Breast epithelium (tissue), 4 donors: Measurements from ENCODE around the gene AQR. TPM values are rescaled to one million over a fixed set of nuclear protein-coding genes. Genes with fewer than 3 reads are reported as not detected.
"Not testable (repeated sequence)": the region's sequence is repeated elsewhere in the genome, so short reads cannot be mapped to it uniquely, and the experiment has no call there.

Experiments
- DNase-seq, 2 donors: peaks; one replicate each; pipeline ENCODE4 v3.0.0-alpha.2; 2019; ENCODE audit warnings: low spot score in 2 of 2
- H3K27ac ChIP-seq, 2 donors: fragments of 200-600 bp; sonication (generic) in 1 of 2; one replicate each; pipeline ENCODE4 v1.5.1; 2016 to 2019; ENCODE audit warnings: mild to moderate bottlenecking in 1 of 2
- H3K27me3 ChIP-seq, 2 donors: fragments of 200-600 bp; sonication (generic) in 1 of 2; one replicate each; pipeline versions ENCODE4 v1.5.1 to v1.6.0; 2017 to 2019; ENCODE audit warnings: control low read depth in 1 of 2, mild to moderate bottlenecking in 1 of 2
- H3K36me3 ChIP-seq: fragments of 200-600 bp; one replicate; pipeline ENCODE4 v1.5.1; 2019
- H3K4me1 ChIP-seq, 2 donors: fragments of 200-600 bp; sonication (generic); one replicate each; pipeline ENCODE4 v1.5.1; 2016 to 2019; ENCODE audit warnings: control low read depth in 1 of 2
- H3K4me3 ChIP-seq, 3 donors: fragments of 200-600 bp; sonication (generic); 1 replicate in 2 of 3; 2 replicates in 1 of 3; pipeline ENCODE4 v1.5.1; 2016 to 2019; ENCODE audit warnings: mild to moderate bottlenecking in 3 of 3, moderate library complexity in 2 of 3
- H3K9me3 ChIP-seq, 2 donors: fragments of 200-600 bp; sonication (generic) in 1 of 2; one replicate each; pipeline ENCODE4 v1.5.1; 2016 to 2019; ENCODE audit warnings: control low read depth in 1 of 2
- POLR2A ChIP-seq: fragments of 450-650 bp; IDR thresholded peaks from one replicate; pipeline ENCODE4 v1.6.1; 2016; ENCODE audit warnings: antibody characterized with exemption, mild to moderate bottlenecking, moderate library complexity
- POLR2AphosphoS5 ChIP-seq, 3 donors: sonication (generic); formaldehyde crosslinking; IDR thresholded peaks; one replicate each; pipeline ENCODE4 v1.6.1; 2017; ENCODE audit warnings: antibody characterized with exemption in 3 of 3
- intact Hi-C: fragments of 100-400 bp; cut with DNase I; formaldehyde crosslinking; loops from one replicate; pipeline ENCODE4 v1.15.1; 2023; ENCODE audit warnings: low total_unique reads
- total RNA-seq, 3 donors: library from RNA; depleted of rRNA; stranded (reverse); fragments of >200 nt; gene quantifications; one replicate each; pipeline ENCODE4 v1.1.0, GENCODE V29; 2016
- TF ChIP-seq, protein P1 (sequence below), 3 donors: fragments of 450-650 bp; IDR thresholded peaks; one replicate each; pipeline ENCODE4 v1.5.1; 2016 to 2017; ENCODE audit warnings: antibody characterized with exemption in 3 of 3, mild to moderate bottlenecking in 3 of 3, moderate library complexity in 3 of 3

Gene AQR
- total RNA-seq, 3 donors from 2014 or later = 23.0 to 51.4 (median 34.4) TPM

DNA sequence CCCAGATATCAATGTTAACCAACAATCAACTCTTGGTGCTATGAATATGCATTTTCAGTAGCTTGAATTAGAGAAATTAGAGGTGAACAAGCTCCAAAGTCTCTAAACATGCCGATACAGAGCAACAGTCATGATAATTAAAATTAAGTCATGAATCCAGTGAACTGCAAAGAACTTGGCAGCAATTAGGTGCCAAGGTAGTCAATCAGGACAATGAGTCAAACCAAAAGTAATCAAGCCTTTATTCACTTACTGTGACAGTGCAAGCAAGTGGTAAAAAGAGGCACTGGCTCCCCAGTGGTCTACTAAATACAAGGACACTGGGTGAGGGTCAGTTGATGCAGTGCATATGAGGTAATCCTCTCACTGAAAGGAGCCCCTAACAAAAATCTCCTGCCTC is 16.8 kb upstream of the AQR start:
- DNase-seq = no peak
- Histone ChIP-seq H3K27ac (no peak overlapping the region), H3K4me3 (peak overlapping the region in 2 of 3 donors; percentile 80 to 98), H3K9me3 (no peaks in the 10 kb centered on the region), H3K27me3 (no peaks in the 10 kb centered on the region), H3K36me3 (no peaks in the 10 kb centered on the region), H3K4me1 (peaks cover 0 to 14% of the 10 kb centered on the region in 2 donors)
- intact Hi-C loops = no loop called here
- no peak for TF ChIP-seq POLR2AphosphoS5 (IDR thresholded peaks at IDR 0.05)
- TF ChIP-seq, protein P1, sequence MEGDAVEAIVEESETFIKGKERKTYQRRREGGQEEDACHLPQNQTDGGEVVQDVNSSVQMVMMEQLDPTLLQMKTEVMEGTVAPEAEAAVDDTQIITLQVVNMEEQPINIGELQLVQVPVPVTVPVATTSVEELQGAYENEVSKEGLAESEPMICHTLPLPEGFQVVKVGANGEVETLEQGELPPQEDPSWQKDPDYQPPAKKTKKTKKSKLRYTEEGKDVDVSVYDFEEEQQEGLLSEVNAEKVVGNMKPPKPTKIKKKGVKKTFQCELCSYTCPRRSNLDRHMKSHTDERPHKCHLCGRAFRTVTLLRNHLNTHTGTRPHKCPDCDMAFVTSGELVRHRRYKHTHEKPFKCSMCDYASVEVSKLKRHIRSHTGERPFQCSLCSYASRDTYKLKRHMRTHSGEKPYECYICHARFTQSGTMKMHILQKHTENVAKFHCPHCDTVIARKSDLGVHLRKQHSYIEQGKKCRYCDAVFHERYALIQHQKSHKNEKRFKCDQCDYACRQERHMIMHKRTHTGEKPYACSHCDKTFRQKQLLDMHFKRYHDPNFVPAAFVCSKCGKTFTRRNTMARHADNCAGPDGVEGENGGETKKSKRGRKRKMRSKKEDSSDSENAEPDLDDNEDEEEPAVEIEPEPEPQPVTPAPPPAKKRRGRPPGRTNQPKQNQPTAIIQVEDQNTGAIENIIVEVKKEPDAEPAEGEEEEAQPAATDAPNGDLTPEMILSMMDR (IDR thresholded peaks at IDR 0.05) = no peak
- no peak for TF ChIP-seq POLR2A

DNA sequence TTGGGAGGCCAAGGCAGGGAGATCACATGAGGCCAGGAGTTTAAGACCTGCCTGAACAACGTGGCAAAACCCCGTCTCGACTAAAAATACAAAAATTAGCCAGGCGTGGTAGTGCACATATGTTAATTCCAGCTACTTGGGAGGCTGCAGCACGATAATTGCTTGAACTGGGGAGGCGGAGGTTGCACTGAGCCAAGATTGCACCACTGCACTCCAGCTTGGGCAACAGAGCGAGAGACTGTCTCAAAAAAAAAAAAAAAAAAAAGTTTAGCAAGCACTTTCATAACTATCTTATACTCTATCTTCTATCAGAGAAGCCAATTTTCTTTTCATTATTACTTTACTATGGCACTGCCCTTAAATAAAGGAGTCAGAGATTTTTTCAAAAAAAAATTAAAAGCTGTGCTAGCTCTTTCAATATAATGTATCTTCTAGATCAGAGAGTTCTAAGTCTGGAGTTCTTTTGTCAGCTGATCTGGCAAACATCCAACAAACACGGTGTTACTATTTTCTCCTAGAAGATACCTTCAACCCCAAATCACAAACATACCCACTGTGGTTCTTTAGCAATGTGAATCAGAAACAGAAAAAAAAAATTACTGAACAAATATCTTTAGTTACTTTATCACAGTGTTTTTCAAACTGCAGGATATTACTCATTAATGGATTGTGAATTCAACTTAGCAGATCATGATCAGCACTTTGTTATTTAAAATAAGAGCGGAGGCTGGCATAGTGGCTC is 15.5 kb upstream of the AQR start:
- intact Hi-C loops = no loop called here
- Histone ChIP-seq H3K4me3 (peak overlapping the region in 1 of 3 donors; percentile 26), H3K4me1 (peaks cover 0 to 14% of the 10 kb centered on the region in 2 donors), H3K9me3 (no peaks in the 10 kb centered on the region), H3K36me3 (no peaks in the 10 kb centered on the region), H3K27me3 (no peaks in the 10 kb centered on the region), H3K27ac (peak overlapping the region; percentile 7 to 51)
- DNase-seq = no peak
- TF ChIP-seq, protein P1 (IDR thresholded peaks at IDR 0.05) = no peak
- TF ChIP-seq POLR2AphosphoS5 (IDR thresholded peaks at IDR 0.05) = no peak
- TF ChIP-seq POLR2A = no peak

DNA sequence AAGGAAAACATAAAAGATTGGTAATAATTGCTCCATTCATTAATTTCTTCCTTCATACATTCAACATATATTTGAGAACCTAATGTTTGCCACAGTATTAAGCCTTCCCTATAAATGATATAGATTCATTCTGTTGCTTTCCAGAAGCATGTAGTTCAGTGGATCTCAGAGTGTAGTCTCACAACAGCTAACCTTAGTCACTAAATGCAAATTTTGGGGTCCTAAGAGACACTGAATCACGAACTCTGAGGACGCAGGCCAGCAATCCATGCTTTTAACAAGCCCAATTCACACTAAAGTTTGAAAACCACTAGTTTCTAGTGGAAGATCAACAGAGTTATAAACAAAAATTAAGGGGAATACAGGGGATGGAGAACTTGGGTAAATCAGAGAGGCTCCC is 7.2 kb upstream of the AQR start:
- no peaks in the 10 kb centered on the region for H3K36me3 ChIP-seq
- H3K4me3 ChIP-seq = no peak overlapping the region
- H3K4me1 ChIP-seq = no peaks in the 10 kb centered on the region
- TF ChIP-seq POLR2AphosphoS5 (IDR thresholded peaks at IDR 0.05) (no peak), POLR2A (no peak)
- TF ChIP-seq, protein P1 (IDR thresholded peaks at IDR 0.05) = no peak
- intact Hi-C loops = no loop called here
- H3K9me3 ChIP-seq = no peaks in the 10 kb centered on the region
- no peaks in the 10 kb centered on the region for H3K27me3 ChIP-seq
- H3K27ac ChIP-seq = no peak overlapping the region
- no peak for DNase-seq

DNA sequence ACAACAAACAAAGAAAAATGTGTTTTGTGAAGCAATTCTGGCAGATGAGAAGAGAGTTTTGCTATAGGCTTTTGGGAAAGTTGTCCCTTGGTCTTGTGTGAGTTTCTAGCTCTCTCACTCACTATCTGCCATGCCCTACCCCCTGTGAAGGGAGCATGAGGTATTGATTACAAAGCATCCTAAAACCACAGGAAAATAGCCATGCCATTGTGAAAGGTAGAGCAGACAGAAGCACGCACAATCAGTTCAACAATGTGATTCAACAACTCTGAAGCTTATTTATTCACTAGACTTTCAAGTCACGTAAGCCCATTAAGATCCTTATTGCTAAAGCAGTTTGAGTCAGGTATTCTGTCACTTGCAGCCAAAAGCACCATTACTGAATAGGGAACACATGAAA is 6.5 kb upstream of the AQR start:
- intact Hi-C loops = no loop called here
- Histone ChIP-seq H3K4me3 (no peak overlapping the region), H3K36me3 (no peaks in the 10 kb centered on the region), H3K9me3 (no peaks in the 10 kb centered on the region), H3K27me3 (no peaks in the 10 kb centered on the region), H3K4me1 (no peaks in the 10 kb centered on the region), H3K27ac (no peak overlapping the region)
- TF ChIP-seq POLR2A (no peak), POLR2AphosphoS5 (IDR thresholded peaks at IDR 0.05) (no peak)
- TF ChIP-seq, protein P1 (IDR thresholded peaks at IDR 0.05) = no peak
- no peak for DNase-seq

DNA sequence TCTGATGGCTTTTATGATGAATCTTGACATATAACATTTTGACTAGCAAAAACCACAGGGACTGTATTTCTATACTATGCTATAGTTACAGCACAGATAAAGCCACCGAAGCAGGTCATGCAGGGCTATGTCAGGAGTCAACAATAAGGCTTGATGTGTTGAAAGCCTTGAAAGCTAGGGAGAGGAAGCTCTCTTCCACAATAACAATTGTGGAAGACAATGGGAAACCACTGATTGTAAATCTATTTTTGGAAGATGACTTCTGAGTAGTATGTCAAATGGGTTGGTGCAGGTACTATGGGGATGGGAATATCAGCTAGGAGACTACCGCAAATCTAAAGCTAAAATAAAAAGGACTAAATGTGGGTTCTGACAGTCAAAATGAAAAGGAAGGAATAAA is 4.0 kb upstream of the AQR start:
- Histone ChIP-seq H3K4me3 (no peak overlapping the region), H3K27ac (no peak overlapping the region), H3K4me1 (peaks cover 0 to 3% of the 10 kb centered on the region in 2 donors), H3K9me3 (no peaks in the 10 kb centered on the region), H3K27me3 (no peaks in the 10 kb centered on the region), H3K36me3 (no peaks in the 10 kb centered on the region)
- DNase-seq = no peak
- intact Hi-C loops = no loop called here
- no peak for TF ChIP-seq POLR2A
- no peak for TF ChIP-seq POLR2AphosphoS5 (IDR thresholded peaks at IDR 0.05)
- TF ChIP-seq, protein P1 (IDR thresholded peaks at IDR 0.05) = no peak

DNA sequence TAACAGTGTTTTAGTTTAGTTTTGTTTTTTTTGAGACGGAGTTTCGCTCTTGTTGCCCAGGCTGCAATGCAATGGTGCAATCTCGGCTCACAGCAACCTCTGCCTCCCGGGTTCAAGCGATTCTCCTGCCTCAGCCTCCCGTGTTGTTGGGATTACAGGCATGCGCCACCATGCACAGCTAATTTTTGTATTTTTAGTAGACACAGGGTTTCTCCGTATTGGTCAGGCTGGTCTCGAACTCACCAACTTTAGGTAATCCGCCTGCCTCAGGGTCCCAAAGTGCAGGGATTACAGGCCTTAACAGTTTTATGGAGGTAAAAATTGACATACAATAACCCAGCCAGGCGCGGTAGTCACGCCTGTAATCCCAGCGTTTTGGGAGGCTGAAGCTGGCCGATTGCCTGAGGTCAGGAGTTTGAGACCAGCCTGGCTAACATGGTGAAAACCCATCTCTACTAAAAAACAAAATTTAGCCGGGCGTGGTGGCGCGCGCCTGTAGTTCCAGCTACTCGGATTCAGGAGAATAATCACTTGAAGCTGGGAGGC is 629 bp upstream of the AQR start:
- H3K27me3 ChIP-seq, H3K4me1 ChIP-seq, H3K36me3 ChIP-seq, H3K9me3 ChIP-seq, DNase-seq, intact Hi-C loops: not testable (repeated sequence)
- H3K27ac ChIP-seq = peak overlapping the region; percentile 83 to 90
- peak overlapping the region; percentile 79 to 98 (median 93) for H3K4me3 ChIP-seq
